GM18861 (cell line): ENCODE measurements around the gene OCIAD1.
"Not testable (repeated sequence)": the region's sequence is repeated elsewhere in the genome, so short reads cannot be mapped to it uniquely, and the experiment has no call there.

ENCODE experiments used
- ATAC-seq: cut with Tn5 transposase; IDR thresholded peaks from one replicate; pipeline ENCODE4 v1.9.1; 2021; ENCODE audit not compliant: unreplicated experiment

OCIAD1 gene

DNA sequence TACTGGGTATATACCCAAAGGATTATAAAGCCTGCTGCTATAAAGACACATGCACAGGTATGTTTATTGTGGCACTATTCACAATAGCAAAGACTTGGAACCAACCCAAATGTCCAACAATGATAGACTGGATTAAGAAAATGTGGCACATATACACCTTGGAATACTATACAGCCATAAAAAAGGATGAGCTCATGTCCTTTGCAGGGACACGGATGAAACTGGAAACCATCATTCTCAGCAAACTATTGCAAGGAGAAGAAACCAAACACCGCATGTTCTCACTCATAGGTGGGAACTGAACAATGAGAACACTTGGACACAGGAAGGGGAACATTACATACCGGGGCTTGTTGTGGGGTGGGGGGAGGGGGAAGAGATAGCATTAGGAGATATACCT is 58.9 kb downstream of the OCIAD1 start:
- ATAC-seq = not testable (repeated sequence)

DNA sequence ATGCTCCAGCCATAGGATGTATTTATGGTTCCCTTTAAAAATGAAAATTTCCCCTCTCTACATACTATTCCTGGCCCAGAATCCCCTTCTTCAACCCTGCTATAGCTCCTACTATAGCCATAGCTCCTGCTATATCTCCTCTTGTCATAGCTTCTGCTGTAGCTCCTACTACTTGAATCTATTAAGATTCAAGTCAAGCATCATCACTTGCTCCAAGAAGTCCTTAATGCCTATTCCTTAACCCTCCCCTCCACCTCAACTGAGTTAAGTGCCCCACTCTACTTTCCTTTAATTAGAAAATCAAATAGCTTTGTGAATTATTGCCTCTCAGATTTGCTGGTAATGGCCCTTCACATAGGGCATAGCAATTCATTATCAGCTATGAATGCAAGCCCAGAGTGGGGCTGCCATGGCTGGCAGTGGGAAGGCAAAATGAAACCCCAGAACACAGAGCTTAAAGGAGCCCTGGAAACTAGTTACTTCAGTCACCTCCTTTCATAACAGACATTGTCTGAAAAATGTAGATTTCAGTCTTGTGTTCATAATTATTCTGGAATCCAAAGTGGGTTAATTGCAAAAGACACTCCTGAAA is 60.2 kb downstream of the OCIAD1 start:
- ATAC-seq = no peak

DNA sequence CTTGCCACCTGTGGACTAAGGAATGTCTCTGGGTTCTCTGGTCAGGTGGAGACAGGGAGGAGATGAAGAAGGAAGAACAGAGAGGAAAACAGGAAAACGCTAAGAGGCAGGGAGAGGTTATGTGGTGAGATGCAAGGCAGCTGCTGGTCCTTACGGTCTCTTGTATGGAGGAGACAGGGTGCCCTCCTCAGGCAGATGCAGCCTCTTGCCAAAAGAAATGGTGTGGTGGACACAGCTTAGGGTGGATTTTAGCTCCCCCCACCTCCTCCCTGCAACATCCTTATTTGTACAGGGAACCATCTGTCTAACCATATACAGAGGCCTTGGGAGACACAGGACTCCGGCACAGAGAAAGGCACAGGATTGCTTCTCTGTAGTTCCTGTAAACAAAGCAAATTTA is 66.0 kb downstream of the OCIAD1 start:
- no peak for ATAC-seq

DNA sequence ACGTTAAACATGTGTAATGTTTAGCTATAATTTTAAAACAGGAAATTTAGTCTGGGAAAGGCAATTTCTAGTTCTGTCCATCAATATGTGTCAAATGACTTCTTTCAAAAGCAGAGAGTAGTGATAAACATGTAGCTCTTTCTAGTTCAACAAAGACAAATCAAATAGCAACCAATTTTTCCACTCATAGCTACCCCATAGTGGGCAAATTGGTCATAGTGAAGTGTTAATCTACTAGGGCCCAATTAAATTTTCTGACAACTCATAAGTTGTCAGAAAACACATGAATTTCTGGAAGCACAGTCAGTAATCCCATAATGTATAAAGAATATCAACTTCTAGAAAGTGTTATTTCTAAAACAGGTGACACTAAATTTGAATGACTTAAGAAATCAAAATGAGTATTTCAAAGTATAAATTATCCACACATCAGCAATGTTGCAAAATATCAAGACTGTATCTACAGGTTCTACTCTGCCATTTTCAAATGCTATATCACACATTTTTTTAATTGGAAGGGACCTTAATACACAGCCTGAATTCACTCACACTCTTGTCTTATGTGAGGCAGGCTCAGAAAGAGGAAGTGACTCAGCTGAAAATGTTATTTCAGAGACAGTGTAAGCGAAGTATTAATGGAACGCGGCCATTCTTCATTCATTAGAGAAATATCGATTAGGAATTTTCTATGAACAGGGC is 68.0 kb downstream of the OCIAD1 start:
- peak; percentile 69 for ATAC-seq

DNA sequence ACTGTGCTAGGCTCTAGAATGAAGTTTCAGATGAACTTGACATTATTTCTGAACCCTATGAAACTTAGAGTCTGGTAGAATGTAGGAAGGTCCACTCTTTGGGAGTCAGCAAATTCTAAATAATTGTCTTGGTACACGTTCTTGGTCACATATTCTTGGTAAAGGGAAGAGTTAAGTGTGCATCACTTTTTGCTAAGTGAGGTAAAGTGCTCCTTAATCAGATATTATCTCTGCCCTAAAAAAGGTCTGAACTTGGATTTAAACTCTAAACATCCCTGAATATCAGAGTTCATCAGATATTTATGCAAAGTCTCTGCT is 68.5 kb downstream of the OCIAD1 start:
- peak; percentile 16 for ATAC-seq

DNA sequence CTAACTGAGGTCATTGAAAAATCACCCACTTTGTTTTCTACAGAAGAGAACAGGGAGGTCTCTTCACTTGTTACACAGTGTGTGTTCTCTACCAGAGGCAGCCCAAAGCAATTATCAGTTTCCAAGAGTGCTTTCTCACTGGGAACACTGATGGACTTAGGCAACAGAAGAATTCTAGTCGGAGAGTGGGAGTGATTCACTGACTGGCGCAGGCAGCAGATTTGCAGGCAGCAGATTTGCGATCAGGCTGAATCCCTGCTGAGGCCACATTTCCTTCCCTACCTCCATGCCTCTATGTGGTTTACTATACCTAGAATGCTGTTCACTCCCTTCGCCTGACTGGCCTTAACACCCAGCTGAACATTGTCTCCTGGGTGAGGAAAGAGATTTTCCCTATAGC is 69.1 kb downstream of the OCIAD1 start:
- no peak for ATAC-seq

DNA sequence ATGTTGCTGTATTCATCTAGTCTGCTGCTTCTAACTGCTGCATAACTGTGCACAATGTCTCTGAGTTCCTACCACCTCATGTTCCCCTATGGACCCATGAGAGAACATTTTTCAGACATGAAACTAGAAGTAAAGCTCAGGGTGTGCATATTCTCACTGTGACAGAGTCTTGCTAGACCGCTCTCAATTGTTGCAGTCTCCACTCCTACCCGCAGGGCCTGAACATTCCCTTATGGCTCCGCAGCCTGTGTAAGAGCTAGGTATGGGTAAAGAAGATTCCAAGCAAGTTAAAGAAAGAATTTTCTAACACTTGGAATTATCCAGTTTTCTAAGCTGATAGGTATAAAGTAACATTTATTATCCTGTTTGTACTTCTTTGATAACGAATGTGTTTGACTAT is 70.3 kb downstream of the OCIAD1 start:
- no peak for ATAC-seq

DNA sequence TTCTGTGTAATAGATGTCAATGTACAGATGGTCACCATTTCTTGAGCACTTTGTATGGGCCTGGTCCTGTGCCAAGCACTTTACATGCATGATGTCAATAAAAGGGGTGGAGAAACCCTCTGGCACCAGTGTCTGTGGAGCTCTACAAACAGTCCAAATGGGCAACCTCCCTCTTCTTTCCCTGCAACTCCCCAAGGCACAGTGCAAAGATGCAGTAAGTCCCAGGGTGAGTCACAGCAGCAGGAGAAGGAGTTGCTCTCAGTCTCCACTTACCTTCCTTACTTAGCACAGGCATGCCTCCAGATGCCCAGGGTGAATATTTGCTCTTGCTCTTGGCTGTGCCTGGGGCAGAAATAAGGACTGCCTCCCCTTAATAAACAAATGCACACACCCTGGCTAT is 71.4 kb downstream of the OCIAD1 start:
- no peak for ATAC-seq

DNA sequence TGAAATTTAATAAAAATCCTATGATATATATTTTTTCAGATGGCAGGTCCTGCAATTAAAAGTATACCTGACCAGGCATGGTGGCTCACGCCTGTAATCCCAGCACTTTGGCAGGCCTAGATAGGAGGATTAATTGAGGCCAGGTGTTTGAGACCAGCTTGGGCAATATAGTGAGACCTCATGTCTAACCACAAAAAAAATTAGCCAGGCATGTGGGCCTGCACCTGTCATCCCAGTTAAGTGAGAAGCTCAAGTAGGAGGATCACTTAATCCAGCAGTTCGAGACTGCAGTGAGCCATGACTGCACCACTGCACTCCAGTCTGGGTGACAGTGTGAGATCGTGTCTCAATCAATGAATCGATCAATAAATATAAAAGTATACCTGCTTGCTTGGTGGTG is 73.2 kb downstream of the OCIAD1 start:
- ATAC-seq = no peak

DNA sequence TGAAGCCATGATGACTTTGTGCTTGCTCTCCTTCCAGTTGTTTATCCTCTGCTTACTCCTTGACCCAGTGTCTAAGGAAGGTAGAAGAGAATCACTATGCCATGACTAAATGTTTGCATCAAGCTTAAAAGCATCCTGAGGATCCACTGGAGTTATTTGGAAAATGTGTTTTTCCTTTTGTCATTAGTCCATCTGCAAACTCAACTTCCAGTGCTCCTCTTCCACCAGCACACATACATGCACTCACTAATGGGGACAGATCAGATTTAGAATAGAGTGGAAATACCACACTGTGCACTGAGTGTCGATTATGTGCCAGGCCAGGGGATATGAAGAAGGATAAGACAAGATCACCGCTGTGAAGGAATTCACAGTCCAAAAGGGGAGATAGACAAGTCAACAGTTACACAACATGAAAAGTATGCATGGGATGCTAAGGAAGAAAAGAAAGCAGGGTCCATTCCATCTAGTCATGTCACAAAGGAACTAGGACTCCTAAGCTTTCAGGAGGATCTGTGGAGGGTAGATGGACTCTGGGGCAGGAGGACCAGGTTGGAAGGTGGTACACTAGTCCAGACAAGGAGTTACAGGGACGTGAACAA is 73.8 kb downstream of the OCIAD1 start:
- ATAC-seq = no peak

DNA sequence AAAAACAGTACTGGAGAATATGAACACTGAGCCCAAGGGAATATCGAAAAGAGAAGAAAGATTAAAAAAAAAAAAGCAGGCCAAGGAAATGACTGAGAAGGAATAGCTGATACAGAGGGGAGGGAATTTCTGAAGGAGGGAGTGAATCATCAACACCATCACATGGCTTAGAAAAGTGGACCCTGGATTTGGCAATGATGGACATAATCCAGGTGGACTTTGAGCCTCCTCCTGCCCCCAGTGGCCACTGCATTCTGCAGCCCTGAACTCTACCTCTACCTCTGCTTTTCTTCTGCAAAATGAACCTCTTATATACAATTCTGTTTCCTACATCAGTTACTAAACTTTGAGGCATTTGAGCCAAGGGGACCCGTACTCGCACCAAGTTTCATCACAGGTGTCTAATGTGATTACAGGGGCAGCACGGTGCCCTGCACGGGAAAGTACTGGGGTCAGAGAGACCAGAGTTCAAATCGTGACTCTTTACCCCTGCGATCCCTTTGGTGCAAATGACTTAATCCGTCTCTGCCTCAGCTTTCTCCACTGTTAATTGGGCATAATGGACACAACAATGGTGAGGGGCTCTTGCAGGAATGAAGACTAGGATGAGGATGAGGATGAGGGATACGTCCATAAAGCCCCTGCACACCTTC is 74.6 kb downstream of the OCIAD1 start:
- ATAC-seq = no peak

DNA sequence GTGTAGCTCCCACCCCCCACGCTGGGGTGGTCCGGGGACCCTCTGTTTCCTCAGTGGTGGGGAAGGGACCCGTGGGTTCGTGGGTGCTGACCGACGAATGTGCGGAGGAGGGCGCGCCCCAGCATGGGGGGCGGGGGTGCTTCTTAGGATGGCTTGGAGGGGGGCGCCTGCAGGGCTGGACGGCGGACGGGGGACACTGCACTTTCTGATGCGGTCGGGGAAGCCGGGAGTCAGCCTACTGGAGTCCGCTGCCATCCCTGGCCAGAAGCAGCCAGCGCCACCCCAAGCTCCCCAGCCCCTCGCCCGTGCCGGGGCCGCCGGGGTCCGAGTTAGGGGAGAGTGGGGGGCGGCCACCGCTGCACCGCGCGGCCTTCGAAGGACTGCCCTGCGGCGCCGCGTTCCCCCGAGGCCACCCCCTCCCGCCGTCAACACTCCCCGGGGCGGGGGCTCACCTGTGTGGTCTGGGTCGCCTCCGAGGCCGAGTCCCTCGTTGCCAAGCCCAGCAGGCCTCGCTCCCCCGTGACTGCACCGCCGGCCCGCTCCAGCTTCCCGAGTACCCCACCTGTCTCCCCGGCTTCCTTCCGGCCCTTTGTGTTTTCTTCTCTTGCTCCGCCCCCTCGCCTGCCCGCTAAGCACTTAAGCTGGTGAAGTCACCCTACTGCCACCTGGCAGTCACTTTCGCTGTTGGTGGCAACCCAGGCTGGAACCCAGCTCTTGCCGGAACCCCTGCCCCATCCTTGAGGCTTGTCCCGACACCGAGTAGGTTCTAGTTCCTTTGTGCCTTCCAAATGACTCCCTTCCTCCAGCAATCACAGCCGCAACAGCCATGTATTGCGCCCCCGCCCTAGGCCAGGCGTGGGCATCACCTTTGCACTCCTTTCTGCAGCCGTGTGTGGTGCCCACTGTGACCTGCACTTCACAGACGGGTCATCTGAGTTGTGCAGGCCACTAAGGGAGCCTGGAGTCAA is 75.6 kb downstream of the OCIAD1 start, which contains the start of gene OCIAD2:
Gene OCIAD2, minus strand, starts transcription at position 569 of the 968 bp plus-strand sequence. CDS start 2,225 bp downstream, outside the sequence.
- peak; percentile 92 for ATAC-seq

DNA sequence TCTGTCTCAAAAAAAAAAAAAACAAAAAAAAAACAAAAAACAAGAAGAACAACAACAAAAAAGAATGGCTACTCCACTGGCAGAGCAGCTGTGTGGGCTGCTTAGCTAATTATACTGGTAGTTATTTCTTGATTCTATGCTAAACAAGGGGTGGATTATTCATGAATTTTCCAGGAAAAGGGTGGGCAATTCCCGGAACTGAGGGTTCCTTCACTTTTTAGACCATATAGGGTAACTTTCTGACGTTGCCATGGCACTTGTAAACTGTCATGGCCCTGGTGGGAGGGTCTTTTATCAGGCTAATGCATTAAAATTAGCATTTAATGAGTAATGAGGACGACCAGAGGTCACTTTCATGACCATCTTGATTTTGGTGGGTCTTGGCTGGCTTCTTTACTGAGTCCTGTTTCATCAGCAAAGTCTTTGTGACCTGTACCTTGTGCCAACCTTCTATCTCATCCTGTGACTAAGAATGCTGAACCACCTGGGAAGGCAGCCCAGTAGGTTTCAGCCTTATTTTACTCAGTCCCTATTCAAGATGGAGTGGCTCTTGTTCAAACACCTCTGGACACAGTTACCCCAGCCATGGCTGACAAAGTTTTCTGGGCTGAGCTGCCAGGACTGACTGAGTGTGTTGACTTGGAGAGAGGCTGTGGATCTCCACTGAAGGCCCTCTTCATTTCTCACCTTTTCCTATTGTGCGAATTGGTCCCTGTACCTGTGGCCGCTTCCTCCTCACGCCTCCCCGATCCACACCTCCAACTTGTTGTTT is 77.0 kb downstream of the OCIAD1 start:
- no peak for ATAC-seq

DNA sequence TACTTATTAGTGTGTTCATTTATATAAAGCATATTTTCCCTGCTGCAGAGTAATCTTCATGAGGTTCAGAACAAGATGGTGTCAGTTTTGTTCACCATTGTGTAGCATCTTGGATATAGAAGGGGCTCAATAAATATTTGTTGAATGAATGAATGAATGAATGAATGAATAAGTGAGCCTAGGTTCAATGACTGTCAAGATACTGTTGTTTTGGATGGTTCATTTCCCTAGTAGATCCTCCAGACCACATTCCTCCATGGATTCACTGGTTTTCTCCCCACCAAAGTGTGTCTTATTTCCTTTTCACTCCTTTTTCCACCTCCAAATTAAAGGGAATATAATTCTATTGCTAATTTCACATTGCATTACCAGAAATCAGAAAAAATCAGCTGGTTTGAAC is 77.8 kb downstream of the OCIAD1 start:
- ATAC-seq = no peak

DNA sequence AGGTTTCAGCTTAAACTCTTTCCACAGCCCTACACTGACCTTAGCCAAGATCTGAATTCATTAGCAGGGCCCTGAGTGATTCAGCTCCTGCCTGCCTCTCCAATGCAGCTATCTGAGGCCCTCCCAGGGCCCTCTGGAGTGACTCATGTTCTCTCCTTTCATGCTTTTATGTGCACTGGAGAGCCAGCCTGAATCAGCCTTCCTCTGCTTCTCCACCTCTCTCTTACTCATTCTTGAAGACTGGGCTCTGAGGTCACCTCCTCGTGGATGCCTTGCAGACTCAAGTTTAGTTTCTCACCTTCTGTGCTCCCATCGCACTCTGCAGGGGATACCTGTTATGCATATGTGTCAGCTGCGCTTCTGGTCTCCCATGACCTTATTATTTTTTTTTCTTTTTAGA is 78.8 kb downstream of the OCIAD1 start:
- no peak for ATAC-seq

DNA sequence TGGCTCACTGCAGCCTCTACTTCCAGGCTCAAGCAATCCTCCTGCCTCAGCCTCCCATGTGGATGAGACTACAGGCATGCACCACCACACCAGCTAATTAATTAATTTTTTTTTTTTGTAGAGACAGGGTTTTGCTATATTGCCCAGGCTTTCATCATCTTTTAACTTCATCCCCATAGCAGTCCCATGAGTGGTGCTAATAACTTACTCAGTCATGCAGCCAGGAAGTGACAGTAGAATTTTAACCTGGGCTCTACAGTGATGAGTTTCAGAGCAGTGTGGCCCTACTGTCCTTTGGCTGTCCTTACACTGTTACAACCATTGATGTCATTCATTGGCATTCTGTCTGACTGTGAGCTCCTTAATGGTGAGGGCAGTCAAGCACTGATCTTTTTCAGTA is 79.6 kb downstream of the OCIAD1 start:
- peak; percentile 37 for ATAC-seq
